IPS DF 6.9 (cell line): ENCODE data around the gene SHOX.
A peak's percentile ranks its signal among the peaks of the same experiment; 100 is the strongest.

Experiments used
- DNase-seq: peaks from one replicate; pipeline ENCODE4 v3.0.0-alpha.2; 2013; ENCODE audit warnings: low read depth, low spot score
- H3K27ac ChIP-seq: one replicate; pipeline ENCODE4 v1.5.1; 2013; ENCODE audit warnings: low read length, control low read depth
- H3K27me3 ChIP-seq: 2 replicates; pipeline ENCODE4 v1.6.1; 2013; ENCODE audit warnings: mild to moderate bottlenecking, low read length; ENCODE audit not compliant: control insufficient read depth, insufficient read depth
- H3K36me3 ChIP-seq: 2 replicates; pipeline ENCODE4 v1.6.1; 2013; ENCODE audit warnings: low read length; ENCODE audit not compliant: control insufficient read depth, insufficient read depth
- H3K4me1 ChIP-seq: 2 replicates; pipeline ENCODE4 v1.6.1; 2013; ENCODE audit warnings: low read length; ENCODE audit not compliant: control insufficient read depth, insufficient read depth
- H3K4me3 ChIP-seq: 2 replicates; pipeline ENCODE4 v1.5.1; 2013; ENCODE audit warnings: mild to moderate bottlenecking, low read length
- H3K9me3 ChIP-seq: 2 replicates; pipeline ENCODE4 v1.6.1; 2013; ENCODE audit warnings: low read length, inconsistent platforms; ENCODE audit not compliant: control insufficient read depth, insufficient read depth
- WGBS: extraction: QIAGEN DNeasy Blood & Tissue Kit; methylation state at CpG from one replicate; pipeline ENCODE4 v1.1.7; 2013; ENCODE audit warnings: mixed read lengths, missing lambda C conversion rate; ENCODE audit not compliant: insufficient read length, insufficient coverage; 5-methylcytosine and 5-hydroxymethylcytosine counted together

Gene SHOX

GRCh38 chrX:637660-638481 lies 7.3 kb downstream of the SHOX start:
- no peaks in the 10 kb centered on the region; the same call in 1 of the 2 replicates for H3K9me3 ChIP-seq
- H3K27ac ChIP-seq: no peak overlapping the region
- H3K4me3 ChIP-seq: no peak overlapping the region
- WGBS: no CpG with 5 or more reads among the region's 29 CpGs
- H3K36me3 ChIP-seq: no peaks in the 10 kb centered on the region
- no peak for DNase-seq
- peaks cover 72% of the 10 kb centered on the region for H3K27me3 ChIP-seq
- peaks cover 2% of the 10 kb centered on the region; the same call in 1 of the 2 replicates for H3K4me1 ChIP-seq

GRCh38 chrX:638482-639131 lies 8.0 kb downstream of the SHOX start:
- Histone ChIP-seq H3K27ac (no peak overlapping the region), H3K9me3 (no peaks in the 10 kb centered on the region; the same call in 1 of the 2 replicates)

DNA sequence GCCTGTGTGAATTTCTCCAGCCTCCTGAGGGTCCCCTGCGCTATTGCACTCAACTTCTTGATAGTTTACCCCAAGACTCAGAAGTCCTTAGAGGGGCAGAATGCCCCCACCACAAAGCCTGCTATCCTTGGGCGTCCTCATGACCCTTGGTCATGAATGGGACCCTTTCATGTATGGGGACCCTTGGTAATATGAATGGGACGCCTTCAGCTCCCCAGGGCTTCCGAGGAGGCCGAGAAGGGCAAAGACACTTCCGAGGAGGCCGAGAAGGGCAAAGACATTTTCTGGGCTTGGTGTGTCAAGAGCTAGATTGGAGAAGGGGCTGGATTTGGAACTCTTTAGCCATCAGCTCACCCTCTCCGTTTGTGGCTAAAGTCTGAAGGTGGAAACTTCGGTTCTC lies 8.6 kb downstream of the SHOX start:
- Histone ChIP-seq H3K36me3 (no peaks in the 10 kb centered on the region; the same call in 1 of the 2 replicates), H3K27ac (no peak overlapping the region), H3K4me1 (peaks cover 2% of the 10 kb centered on the region; the same call in 1 of the 2 replicates), H3K27me3 (peaks cover 72% of the 10 kb centered on the region), H3K9me3 (no peaks in the 10 kb centered on the region; the same call in 1 of the 2 replicates), H3K4me3 (no peak overlapping the region)
- WGBS: no CpG with 5 or more reads among the region's 9 CpGs
- no peak for DNase-seq

More at GRCh38 chrX:638482-639131, 8.0 kb downstream of the SHOX start:
- no peak for DNase-seq
- Histone ChIP-seq H3K4me3 (no peak overlapping the region), H3K36me3 (no peaks in the 10 kb centered on the region), H3K4me1 (peaks cover 2% of the 10 kb centered on the region; the same call in 1 of the 2 replicates), H3K27me3 (peaks cover 72% of the 10 kb centered on the region)
- no CpG with 5 or more reads among the region's 18 CpGs for WGBS

- Histone ChIP-seq H3K27me3 (peaks cover 77% of the 10 kb centered on the region), H3K36me3 (no peaks in the 10 kb centered on the region; the same call in 1 of the 2 replicates), H3K27ac (no peak overlapping the region), H3K4me3 (no peak overlapping the region), H3K9me3 (no peaks in the 10 kb centered on the region), H3K4me1 (no peaks in the 10 kb centered on the region; the same call in 1 of the 2 replicates)
- no CpG with 5 or more reads among the region's 10 CpGs for WGBS
- no peak for DNase-seq
Measured at GRCh38 chrX:640641-641040, 10.1 kb downstream of the SHOX start.

- Histone ChIP-seq H3K4me3 (no peak overlapping the region), H3K27me3 (peaks cover 78% of the 10 kb centered on the region), H3K27ac (no peak overlapping the region), H3K9me3 (no peaks in the 10 kb centered on the region), H3K4me1 (no peaks in the 10 kb centered on the region; the same call in 1 of the 2 replicates), H3K36me3 (no peaks in the 10 kb centered on the region; the same call in 1 of the 2 replicates)
- no peak for DNase-seq
- WGBS: no CpG with 5 or more reads among the region's 37 CpGs
Measured at GRCh38 chrX:641671-642435, 11.3 kb downstream of the SHOX start.

GRCh38 chrX:642436-643240 lies 12.0 kb downstream of the SHOX start:
- Histone ChIP-seq H3K4me3 (no peak overlapping the region), H3K27me3 (peaks cover 70% of the 10 kb centered on the region), H3K36me3 (no peaks in the 10 kb centered on the region; the same call in 1 of the 2 replicates), H3K9me3 (no peaks in the 10 kb centered on the region), H3K4me1 (no peaks in the 10 kb centered on the region; the same call in 1 of the 2 replicates), H3K27ac (no peak overlapping the region)
- no peak for DNase-seq
- no CpG with 5 or more reads among the region's 24 CpGs for WGBS

- no peak for DNase-seq
- no CpG with 5 or more reads among the region's 7 CpGs for whole genome bisulfite sequencing
- Histone ChIP-seq H3K9me3 (no peaks in the 10 kb centered on the region), H3K4me1 (no peaks in the 10 kb centered on the region; the same call in 1 of the 2 replicates), H3K27ac (no peak overlapping the region), H3K27me3 (peaks cover 65% of the 10 kb centered on the region), H3K4me3 (no peak overlapping the region), H3K36me3 (no peaks in the 10 kb centered on the region; the same call in 1 of the 2 replicates)
Measured at GRCh38 chrX:643241-643595, 12.6 kb downstream of the SHOX start.

DNA sequence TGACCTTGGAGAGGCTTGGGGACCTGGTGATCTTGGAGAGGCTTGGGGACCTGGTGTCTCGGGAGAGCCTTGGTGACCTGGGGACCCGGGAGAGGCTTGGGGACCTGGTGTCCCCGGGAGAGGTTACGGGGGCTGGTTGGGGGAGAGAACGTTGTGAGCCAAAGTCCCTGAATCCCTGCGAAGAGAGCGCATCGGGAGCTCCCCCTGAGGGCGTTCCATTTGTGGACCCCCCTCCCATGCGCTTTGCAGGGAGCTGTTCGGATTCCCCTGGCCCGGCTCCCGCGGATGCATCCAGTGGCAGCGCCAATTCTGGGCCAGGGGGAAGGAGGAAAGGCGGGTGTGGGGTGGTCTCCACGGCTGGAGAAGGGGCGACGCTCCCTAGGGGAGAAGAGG lies 13.3 kb downstream of the SHOX start:
- DNase-seq: no peak
- no CpG with 5 or more reads among the region's 19 CpGs for WGBS
- Histone ChIP-seq H3K4me1 (no peaks in the 10 kb centered on the region; the same call in 1 of the 2 replicates), H3K27ac (no peak overlapping the region), H3K9me3 (no peaks in the 10 kb centered on the region), H3K4me3 (no peak overlapping the region), H3K36me3 (no peaks in the 10 kb centered on the region; the same call in 1 of the 2 replicates), H3K27me3 (peaks cover 61% of the 10 kb centered on the region)

DNA sequence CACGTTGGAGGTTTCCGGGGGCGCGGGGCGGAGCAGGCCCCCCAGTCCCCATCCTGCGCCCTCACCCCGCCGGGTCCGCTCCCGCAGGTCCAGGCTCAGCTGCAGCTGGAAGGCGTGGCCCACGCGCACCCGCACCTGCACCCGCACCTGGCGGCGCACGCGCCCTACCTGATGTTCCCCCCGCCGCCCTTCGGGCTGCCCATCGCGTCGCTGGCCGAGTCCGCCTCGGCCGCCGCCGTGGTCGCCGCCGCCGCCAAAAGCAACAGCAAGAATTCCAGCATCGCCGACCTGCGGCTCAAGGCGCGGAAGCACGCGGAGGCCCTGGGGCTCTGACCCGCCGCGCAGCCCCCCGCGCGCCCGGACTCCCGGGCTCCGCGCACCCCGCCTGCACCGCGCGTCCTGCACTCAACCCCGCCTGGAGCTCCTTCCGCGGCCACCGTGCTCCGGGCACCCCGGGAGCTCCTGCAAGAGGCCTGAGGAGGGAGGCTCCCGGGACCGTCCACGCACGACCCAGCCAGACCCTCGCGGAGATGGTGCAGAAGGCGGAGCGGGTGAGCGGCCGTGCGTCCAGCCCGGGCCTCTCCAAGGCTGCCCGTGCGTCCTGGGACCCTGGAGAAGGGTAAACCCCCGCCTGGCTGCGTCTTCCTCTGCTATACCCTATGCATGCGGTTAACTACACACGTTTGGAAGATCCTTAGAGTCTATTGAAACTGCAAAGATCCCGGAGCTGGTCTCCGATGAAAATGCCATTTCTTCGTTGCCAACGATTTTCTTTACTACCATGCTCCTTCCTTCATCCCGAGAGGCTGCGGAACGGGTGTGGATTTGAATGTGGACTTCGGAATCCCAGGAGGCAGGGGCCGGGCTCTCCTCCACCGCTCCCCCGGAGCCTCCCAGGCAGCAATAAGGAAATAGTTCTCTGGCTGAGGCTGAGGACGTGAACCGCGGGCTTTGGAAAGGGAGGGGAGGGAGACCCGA lies 14.0 kb downstream of the SHOX start:
- Histone ChIP-seq H3K9me3 (no peaks in the 10 kb centered on the region), H3K4me3 (peak overlapping the region; percentile 18; the same call in 1 of the 2 replicates), H3K27ac (no peak overlapping the region), H3K4me1 (no peaks in the 10 kb centered on the region; the same call in 1 of the 2 replicates), H3K27me3 (peaks cover 56% of the 10 kb centered on the region), H3K36me3 (no peaks in the 10 kb centered on the region; the same call in 1 of the 2 replicates)
- WGBS: no CpG with 5 or more reads among the region's 95 CpGs
- no peak for DNase-seq
